HS-27A (cell line): ENCODE results near the gene MITD1.
"Not testable (repeated sequence)": the region's sequence is repeated elsewhere in the genome, so short reads cannot be mapped to it uniquely, and the experiment has no call there.

Experiments
- DNase-seq: peaks from one replicate; pipeline ENCODE4 v3.0.0-alpha.2; 2012; ENCODE audit warnings: low read depth, missing footprints

The MITD1 gene

DNA sequence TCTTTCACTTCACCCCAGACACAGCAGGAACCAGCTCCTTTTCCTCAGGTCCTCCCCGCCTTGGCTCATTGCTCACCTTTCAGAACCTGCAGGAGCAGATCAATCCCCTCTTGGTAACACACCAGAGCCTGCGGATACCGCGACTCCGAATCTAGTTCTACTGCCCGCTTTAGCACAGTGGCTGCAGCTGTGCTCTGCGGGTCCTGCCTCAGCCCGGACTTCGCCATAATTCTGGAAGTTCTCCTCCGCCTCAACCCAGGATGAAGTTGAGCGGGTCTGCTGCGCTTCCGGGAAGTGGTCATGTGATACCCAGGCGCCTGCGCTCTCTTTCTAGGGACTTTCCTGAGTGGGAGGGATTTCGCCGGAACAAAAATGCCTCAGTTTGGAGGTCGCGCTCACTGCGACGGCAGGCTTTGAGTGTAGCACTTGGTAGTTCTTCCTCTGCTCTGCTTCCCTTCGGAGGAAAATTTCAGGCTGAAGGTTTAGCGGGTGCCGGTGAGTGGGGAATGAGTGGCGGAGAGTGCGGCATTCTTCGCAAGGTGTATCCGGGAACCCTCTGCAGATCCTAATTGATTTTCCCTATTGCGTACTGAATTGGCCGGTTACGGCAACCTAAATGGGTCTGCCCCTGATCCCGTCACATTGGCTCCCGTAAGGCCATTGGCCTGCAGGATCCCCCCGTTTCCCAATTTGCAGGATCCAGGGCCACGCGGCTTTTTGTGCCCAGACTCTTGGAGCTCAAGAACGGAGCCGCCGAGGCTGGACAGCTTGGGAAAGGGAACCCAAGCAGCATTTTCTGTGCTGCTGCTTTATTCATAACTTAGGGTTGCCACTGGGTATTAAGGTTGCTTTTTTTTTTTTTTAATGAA, at the start of gene MITD1, which contains the start of gene MRPL30:
MITD1 (minus strand) TSS at position 304 of the 869 bp plus-strand sequence; CDS start at position 227, 77 bp downstream.
MRPL30 (plus strand) TSS at position 430 of the 869 bp plus-strand sequence. CDS start 5,020 bp downstream, outside the sequence.
- DNase-seq = peak; percentile 97

DNA sequence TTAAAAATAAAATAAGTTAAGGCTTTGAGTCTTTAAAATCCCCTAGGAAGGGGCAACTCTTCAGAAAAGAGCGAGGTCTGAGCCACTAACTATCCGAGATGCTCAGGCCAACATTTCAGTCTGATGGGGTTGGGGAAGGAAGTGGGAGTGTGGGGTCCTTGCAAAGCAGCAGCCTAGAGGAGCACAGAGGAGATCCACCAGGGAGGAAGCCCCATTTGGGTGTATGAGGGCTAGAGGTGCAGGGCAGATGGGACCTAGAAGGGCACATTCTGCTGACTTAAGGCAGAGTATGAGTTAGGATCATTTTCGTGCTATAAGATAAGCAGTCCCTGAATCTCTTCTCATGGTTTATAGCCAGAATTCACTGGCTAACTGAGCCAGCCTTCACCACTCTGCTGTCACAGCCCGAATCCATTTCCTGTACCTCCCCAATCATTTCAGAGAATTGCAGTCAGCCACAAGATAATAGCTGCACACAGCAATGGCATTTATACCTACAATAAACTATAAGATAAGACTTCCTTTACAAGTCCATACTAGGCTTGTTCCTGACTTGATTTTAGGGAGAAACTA, 37.2 kb upstream of the MITD1 start:
- no peak for DNase-seq

DNA sequence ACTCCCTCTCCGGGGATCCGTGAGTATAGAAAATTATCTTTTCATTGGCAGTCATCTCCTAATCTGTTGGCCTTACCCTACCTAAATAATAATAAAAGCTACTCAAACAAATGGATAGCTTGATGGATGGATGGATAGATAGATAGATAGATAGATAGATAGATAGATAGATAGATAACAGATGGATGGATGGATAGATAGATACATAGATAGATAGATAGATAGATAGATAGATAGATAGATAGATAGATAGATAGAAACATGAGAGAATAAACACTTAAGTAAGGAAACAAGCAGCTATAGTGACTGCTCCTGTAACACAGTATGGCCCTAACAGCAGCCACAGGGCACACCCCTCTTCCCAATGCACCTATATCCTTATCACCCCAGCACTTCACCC, 35.2 kb upstream of the MITD1 start:
- DNase-seq = no peak

DNA sequence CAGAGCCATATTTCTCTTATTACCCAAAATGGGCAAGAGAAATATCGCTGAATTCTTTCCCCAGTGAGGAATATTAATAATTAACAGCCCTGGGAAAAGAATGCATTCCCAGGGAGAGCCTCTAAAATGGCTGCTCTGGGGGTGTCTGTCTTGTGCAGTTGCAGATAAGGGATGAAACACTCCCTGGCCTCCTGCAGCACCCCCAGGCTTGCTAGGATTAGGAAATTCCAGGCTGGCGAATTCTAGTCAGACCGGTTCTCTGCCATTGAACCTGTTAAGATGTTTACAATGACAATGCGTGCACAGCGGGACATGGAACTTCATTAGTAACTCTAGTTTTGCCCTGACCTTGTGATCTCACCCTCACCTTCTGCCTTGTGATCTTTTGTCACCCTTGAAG, 24.6 kb upstream of the MITD1 start:
- DNase-seq = no peak

DNA sequence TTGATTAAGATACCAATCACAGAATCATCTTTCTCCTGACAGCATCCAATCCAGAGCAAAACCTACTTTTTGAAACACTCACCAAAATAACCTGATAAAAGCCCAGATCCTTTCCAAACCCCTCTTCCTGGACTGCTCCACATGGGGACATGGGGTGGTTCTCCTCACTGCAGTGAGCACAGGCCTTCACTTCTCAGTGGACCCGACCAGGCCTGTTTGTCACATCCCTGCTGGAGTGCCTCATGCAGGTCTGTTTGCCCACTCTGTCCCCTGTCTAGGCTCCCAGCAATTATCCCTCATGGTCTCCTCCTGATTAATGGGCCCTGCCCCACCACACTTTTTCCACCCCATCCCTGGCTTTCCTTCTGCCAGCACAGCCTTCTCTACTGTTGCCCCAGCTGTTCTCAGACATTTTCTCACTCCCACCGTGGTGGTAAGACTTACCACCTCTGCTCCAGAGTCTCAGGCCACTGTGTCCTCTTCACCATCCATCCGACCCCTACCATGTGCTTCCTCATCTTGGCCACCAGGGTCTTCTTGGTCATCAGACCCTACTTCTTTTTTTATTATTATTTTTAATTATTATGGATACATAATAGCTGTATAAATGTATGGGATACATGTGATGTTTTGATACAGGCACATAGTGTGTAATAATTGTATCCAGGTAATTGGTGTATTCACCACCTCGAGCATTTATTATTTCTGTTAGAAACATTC, 21.3 kb upstream of the MITD1 start:
- DNase-seq = no peak

DNA sequence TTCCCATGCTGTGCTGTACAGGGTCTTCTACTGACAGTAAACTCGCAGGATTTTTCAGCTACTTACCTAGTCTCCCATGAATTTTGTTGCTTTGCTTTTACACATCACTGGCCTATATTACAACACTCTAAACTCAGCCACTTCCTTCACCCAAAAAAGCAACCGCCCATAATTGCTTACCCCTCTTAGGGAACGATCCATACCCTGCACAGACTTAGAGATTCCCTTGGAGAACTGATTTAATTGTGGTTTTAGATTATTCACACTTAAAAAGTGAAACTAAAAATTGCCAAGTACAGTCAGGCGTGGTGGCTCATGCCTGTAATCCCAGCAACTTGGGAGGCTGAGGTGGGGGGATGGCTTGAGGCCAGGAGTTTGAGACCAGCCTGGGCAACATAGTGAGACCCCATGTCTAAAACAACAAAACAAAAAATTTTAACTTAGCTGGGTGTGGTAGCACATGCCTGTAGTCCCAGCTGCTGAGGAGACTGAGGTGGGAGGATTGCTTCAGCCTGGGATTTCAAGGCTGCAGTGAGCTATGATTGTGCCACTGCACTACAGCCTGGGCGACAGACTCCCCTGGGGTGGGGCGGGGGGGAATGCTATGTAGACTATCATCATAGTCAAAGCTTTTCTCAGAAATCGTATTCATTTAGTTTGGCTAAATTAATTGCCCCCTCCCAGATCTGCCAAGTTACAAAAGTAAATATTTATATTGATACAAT, 19.4 kb upstream of the MITD1 start:
- no peak for DNase-seq

DNA sequence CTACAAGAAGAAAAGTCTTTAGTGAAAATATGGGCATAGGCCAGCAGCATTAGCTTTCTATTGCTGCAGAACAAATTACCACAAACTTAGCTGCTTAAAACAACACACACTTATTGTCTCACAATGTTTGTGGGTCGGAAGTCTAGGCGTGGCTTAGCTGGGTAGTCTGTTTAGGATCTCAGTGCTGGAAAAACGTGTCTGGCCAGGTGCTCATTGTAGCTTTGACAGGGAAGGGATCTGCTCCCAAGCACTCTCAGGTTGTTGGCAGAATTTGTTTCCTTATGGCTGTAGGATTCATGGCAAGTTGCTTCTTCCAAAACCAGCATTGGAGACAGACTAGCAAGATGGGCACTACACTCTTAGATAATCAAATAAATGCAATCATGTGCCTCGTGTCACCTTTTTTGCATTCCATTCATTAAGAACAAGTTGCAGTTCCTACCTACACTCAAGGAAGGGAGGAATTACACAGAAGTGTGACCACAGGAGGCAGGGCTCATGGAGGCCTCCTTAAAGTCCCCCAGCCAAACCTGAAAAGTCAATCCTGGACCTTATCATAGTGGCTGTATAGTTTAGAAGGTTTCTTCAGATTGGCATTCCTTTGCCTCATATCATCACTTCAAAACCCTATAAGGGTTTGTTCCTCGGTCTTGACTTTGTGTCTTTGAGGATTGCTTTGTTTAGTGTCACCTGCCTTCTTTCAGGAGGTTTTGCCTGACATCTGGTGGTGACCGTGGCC, 17.4 kb upstream of the MITD1 start:
- no peak for DNase-seq

DNA sequence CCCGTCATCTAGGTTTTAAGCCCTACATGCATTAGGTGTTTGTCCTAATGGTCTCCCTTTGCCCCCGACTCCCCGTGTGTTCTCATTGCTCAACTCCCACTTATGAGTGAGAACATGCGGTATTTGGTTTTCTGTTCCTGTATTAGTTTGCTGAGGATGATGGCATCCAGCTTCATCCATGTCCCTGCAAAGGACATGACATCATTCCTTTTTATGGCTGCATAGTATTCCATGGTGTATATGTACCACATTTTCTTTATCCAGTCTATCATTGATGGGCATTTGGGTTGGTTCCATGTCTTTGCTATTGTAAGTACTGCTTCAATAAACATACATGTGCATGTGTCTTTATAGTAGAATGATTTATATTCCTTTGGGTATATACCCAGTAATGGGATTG, 11.5 kb upstream of the MITD1 start:
- not testable (repeated sequence) for DNase-seq

DNA sequence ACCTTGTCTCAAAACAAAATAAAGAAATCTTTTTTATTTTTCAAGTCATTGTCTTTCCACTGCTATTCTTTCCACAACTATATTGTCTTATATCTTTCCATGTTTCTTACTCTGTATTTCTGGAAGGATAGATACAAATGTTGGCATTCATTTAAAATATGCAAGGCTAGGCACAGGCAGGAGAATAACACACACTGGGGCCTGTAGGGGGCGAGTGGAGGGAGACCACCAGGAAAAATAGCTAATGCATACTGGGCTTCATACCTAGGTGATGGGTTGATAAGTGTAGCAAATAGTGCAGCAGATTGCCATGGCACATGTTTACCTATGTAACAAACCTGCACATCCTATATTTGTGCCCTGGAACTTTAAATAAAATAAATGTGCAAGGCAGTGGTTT, 9.7 kb upstream of the MITD1 start:
- DNase-seq = no peak

DNA sequence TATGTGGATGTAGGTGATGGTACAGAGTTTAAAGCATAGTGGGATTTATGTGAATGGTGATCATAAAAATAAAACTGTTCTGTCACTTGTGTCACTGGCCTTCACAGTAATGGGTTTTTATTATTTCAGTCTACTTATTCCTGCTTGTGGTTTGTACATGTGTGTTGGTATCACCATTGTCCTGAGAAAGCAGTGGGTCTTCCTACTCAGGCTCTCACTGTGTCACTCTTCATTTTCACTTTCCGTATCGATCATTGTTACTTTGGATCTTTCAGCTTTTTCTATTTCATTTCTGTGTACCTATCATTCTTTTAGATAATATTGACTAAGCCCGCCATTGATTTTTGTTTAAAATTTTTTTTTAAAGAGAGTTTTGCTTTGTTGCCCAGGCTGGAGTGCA, 7.5 kb upstream of the MITD1 start:
- DNase-seq = no peak

DNA sequence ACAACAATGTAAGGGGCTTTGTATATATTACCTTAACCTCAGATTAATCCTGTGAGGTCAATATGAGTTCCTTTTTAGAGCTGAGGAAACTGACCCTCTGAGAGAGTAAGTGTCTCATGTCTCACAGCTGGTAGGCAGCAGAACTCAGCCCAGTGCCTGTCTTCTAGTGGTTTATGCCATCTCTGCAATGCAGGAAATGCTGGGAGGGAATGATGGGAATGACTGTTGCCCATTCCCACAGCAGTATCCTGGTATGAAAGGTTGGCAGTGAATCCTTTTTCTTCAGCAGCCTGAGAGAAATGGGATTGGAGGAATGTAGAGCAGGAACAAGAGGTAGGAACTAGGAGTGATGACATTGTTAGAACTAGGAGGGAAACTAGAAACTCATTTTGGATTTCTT, 6.2 kb upstream of the MITD1 start:
- DNase-seq = no peak

DNA sequence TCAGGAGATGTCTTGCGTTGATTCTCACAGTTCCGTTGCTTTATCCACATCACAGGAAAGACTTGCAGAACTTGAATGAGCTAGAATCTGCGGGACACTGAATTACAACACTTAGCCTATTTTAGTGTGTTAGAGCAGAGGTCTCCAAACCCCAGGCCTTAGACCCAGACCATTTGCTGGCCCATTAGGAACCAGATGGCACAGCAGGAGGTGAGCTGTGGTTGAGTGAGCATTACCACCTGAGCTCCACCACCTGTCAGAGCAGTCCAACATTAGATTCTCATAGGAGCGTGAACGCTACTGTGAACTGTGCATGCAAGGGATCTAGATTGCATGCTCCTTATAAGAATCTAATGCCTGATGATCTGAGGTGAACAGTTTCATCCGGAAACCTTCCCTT, 4.0 kb upstream of the MITD1 start:
- no peak for DNase-seq

DNA sequence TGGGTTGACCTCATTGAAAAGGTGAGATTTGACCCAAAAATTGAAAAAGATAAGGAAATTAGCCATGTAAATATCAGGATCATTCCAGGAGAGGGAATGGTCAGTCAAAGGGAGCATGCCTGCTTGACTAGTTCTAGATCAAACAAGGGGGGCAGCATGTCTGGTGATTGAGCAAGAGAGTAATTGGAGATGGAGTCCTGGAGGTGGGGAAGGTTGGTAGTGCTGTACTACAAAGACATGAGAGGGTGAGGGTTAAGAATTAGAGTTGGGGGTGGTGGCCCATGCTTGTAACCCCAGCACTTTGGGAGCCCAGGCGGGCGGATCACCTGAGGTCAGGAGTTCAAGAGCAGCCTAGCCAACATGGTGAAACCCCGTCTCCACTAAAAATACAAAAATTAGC, 2.2 kb upstream of the MITD1 start:
- no peak for DNase-seq

DNA sequence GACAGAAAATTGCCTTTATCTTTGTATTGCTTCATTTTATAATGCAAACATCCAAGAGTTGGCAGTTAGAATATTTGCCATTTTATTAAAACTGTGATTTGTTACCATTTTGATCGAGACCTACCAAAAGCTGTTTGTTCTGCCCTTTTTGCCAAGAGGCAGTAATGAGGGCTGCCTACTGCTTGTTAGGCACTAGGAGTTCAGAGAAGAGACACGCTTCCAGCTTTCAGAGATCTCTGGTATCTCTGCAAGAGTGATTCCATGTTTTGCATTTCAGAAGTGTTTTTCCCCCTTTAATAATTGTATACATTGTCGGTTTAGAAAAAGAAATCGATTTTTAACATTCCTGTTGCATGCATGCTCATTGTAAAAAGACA, 754 bp upstream of the MITD1 start:
- DNase-seq = peak; percentile 5

DNA sequence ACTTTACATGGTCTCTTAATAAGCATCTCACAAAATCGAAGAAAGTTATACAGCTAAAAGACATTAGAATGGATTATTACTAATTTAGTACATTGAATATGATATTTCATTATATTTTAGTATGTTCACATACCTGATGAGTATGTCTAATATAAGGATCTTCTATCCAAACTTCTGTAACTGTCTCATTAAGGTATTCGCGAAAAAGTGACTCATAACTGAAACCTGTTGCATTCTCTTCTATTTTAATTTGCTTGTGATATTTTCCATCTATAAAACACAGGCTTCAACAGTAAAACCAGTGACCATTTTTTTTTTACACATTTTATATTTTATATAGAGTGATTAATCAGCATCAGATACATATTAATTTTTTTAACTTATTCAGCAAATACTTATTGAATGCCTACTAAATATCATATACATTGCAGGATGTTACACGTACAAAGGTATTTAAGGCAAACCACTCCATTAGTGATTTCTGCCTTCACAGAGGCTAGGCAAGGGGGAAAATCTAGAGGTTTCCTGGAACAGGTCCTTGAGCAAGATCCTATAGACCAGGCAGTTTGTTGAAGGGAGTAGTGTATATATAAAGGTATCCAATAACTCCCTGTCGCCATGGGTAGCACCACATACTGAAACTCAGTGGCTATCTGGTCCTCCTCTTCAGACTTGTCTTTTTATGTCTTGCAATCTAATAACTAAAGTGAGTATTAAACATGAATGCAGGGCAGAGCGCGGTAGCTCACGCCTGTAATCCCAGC, 9.3 kb downstream of the MITD1 start:
- DNase-seq = no peak

DNA sequence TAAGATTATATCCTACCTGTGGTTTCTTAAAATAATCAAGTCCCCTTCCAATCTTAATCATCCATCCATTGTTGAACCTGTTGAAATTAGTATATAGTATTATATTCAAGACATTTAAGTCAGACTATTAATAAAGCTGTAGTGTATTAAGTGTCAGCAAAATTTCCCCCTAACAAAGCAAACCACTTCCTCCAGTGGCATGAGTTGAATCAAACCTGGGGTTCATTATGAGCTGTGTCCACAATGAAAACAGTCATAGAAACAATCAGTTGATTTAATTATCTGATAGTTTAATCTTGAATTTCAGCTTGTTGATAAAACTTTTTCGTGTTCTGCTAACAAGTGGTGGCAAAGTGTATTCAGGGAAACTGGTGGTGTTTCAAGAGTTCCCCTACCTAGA, 11.3 kb downstream of the MITD1 start:
- no peak for DNase-seq

DNA sequence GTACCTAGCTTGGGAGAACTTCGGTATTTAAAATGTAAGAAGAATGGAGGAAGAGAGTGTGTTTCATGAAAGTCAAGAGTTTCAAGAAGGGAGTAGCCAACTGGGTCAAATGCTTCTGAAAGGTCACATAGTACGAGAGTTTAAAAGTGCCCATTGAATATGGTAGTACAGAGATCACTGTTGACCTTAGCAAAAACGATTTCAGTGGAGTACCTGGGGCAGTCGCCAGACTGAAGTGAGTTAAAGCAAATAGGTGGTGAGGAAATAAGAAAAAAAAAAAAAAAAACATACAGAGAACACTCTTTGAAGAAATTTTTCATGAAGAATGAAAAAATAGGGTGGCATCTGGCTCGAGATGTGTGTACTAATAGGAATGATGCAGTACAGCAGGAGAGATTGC, 14.6 kb downstream of the MITD1 start:
- DNase-seq = no peak

DNA sequence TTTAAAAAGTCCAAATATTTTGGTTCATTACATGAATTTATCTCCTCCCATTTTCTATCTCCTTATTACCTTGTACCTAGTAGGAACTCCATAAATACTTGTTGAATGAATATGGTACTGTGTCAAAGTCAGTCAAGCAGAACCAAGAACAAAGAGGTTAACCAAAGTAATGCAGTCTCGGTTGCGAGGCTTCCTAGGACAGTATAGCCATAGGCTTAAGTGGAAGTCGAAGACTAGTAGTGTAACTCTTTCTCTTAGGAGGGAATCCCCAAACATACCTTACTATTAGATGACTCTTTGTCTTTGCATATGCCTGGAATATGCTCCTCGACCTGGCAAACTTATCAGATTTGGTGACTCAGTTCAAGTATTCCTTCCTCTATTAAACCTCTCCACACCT, 21.3 kb downstream of the MITD1 start:
- no peak for DNase-seq

DNA sequence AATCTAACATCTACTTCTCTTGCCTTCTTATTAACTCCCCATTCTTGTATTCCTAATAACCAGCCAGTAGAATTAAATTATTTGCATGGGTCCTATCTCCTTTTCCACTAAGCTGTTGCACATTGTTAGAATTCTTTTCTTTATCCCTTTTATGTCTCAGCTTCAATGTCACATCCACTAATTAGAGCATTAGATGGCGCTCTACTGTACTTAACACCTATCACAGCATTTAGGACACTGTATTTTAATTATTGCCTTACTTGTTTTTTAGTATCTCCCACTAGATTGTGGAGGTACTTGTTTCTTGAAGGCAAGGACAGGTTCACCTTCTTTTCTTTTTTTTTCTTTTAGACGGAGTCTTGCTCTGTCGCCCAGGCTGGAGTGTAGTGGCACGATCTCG, 22.3 kb downstream of the MITD1 start:
- DNase-seq = no peak

DNA sequence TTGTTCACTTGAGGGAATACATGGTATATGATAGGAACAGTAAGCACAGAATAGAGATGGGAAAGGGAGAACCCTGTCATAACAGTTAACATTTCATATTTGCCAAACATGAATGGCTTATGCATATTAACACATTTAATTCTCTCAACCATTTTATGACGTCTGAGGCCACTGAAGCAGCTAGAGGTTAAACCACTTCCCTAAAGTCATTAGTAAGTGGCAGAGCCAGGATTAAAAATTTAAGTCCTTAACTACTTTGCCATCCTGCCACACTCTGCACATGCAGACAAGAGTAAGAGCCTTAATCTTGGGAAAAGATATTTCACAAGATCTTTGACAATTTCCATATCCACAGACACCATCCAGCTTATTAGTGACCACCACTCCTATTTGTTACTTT, 24.0 kb downstream of the MITD1 start:
- DNase-seq = no peak
